ENCODE results near the gene EEPD1.

DNA sequence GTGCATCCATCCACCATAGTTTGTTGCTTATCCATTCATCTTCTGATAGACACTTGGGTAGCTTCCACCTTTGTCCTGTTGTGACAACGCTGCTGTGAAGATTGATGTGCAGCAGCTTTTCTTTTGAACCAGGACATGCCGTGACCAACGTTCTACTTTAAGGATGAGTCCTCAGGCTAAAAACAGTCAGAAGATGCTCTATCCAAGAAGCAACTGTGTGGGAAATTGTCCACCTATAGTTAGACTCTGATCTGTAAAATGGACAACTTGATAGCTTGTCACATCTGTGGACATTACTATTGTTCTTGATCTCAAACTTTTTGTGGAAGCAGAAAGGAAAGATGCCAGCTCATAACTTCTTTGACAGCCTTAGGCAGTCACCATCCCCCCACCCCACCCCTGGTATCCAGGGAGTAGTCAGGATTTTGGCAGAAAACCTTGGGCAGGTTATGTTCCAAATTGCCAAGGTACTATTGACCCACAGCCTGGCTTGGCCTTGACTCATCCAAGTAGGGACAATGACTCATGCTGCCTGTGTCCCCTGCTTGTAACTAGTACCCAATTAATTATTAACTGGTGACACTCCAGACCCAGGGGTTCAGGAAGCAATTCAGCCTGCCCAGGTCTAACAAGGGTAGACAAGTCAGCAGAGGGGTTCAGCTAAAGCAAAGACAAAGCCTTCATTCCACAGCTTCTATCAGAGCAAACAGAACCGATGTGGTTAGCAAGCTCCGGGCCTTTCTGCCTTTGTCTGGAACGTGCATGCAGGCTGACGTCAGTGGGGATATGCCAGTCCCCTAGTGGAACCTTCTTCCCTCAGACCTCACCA lies 137.0 kb downstream of the EEPD1 start:
- TF ChIP-seq, protein P1, sequence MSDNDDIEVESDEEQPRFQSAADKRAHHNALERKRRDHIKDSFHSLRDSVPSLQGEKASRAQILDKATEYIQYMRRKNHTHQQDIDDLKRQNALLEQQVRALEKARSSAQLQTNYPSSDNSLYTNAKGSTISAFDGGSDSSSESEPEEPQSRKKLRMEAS (IDR thresholded peaks at IDR 0.05; ENCODE audit: low read depth) = no peak
- no peak for TF ChIP-seq CHD2 (IDR thresholded peaks at IDR 0.05; ENCODE audit: low read length, partially characterized antibody)
- TF ChIP-seq, protein P2, sequence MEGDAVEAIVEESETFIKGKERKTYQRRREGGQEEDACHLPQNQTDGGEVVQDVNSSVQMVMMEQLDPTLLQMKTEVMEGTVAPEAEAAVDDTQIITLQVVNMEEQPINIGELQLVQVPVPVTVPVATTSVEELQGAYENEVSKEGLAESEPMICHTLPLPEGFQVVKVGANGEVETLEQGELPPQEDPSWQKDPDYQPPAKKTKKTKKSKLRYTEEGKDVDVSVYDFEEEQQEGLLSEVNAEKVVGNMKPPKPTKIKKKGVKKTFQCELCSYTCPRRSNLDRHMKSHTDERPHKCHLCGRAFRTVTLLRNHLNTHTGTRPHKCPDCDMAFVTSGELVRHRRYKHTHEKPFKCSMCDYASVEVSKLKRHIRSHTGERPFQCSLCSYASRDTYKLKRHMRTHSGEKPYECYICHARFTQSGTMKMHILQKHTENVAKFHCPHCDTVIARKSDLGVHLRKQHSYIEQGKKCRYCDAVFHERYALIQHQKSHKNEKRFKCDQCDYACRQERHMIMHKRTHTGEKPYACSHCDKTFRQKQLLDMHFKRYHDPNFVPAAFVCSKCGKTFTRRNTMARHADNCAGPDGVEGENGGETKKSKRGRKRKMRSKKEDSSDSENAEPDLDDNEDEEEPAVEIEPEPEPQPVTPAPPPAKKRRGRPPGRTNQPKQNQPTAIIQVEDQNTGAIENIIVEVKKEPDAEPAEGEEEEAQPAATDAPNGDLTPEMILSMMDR (IDR thresholded peaks at IDR 0.05) = no peak
- TF ChIP-seq, protein P3, sequence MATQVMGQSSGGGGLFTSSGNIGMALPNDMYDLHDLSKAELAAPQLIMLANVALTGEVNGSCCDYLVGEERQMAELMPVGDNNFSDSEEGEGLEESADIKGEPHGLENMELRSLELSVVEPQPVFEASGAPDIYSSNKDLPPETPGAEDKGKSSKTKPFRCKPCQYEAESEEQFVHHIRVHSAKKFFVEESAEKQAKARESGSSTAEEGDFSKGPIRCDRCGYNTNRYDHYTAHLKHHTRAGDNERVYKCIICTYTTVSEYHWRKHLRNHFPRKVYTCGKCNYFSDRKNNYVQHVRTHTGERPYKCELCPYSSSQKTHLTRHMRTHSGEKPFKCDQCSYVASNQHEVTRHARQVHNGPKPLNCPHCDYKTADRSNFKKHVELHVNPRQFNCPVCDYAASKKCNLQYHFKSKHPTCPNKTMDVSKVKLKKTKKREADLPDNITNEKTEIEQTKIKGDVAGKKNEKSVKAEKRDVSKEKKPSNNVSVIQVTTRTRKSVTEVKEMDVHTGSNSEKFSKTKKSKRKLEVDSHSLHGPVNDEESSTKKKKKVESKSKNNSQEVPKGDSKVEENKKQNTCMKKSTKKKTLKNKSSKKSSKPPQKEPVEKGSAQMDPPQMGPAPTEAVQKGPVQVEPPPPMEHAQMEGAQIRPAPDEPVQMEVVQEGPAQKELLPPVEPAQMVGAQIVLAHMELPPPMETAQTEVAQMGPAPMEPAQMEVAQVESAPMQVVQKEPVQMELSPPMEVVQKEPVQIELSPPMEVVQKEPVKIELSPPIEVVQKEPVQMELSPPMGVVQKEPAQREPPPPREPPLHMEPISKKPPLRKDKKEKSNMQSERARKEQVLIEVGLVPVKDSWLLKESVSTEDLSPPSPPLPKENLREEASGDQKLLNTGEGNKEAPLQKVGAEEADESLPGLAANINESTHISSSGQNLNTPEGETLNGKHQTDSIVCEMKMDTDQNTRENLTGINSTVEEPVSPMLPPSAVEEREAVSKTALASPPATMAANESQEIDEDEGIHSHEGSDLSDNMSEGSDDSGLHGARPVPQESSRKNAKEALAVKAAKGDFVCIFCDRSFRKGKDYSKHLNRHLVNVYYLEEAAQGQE (IDR thresholded peaks at IDR 0.05; ENCODE audit: low read depth, low read length) = no peak

All from SK-N-SH (cell line).